Measurements from ENCODE around the gene ACOT6. TPM values are rescaled to one million over a fixed set of nuclear protein-coding genes. Genes with fewer than 3 reads are reported as not detected.
"Not testable (repeated sequence)": the region's sequence is repeated elsewhere in the genome, so short reads cannot be mapped to it uniquely, and the experiment has no call there.

The ACOT6 gene, protein sequence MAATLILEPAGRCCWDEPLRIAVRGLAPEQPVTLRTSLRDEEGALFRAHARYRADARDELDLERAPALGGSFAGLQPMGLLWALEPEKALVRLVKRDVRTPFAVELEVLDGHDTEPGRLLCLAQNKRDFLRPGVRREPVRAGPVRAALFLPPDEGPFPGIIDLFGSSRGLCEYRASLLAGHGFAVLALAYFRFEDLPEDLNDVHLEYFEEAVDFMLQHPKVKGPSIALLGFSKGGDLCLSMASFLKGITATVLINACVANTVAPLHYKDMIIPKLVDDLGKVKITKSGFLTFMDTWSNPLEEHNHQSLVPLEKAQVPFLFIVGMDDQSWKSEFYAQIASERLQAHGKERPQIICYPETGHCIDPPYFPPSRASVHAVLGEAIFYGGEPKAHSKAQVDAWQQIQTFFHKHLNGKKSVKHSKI
- total RNA-seq (not detected), polyA plus RNA-seq (not detected)

DNA sequence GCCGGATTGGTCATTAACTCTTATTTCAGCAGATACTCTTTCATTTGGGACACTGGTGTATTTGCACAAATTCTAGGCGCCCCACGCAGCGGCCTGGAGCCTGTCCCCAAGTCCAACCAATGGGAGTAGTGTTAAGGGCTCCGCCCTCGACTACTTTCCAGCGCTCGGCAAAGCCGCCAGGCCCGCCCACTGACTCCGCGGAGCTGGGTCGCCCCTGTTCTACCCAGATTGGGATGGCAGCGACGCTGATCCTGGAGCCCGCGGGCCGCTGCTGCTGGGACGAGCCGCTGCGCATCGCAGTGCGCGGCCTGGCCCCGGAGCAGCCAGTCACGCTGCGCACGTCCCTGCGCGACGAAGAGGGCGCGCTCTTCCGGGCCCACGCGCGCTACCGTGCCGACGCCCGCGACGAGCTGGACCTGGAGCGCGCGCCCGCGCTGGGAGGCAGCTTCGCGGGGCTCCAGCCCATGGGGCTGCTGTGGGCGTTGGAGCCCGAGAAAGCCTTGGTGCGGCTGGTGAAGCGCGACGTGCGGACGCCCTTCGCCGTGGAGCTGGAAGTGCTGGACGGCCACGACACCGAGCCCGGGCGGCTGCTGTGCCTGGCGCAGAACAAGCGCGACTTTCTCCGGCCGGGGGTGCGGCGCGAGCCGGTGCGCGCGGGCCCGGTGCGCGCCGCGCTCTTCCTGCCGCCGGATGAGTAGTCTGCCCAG lies at the start of gene ACOT6:
Gene ACOT6, plus strand, starts transcription at position 179 of the 707 bp plus-strand sequence. Its CDS starts 55 bp downstream, at position 234.
- ATAC-seq (peak; percentile 92 to 95 (median 94)), DNase-seq (peak; percentile 65 to 92 (median 78)), FAIRE-seq (no peak)
- TF ChIP-seq, protein P1, sequence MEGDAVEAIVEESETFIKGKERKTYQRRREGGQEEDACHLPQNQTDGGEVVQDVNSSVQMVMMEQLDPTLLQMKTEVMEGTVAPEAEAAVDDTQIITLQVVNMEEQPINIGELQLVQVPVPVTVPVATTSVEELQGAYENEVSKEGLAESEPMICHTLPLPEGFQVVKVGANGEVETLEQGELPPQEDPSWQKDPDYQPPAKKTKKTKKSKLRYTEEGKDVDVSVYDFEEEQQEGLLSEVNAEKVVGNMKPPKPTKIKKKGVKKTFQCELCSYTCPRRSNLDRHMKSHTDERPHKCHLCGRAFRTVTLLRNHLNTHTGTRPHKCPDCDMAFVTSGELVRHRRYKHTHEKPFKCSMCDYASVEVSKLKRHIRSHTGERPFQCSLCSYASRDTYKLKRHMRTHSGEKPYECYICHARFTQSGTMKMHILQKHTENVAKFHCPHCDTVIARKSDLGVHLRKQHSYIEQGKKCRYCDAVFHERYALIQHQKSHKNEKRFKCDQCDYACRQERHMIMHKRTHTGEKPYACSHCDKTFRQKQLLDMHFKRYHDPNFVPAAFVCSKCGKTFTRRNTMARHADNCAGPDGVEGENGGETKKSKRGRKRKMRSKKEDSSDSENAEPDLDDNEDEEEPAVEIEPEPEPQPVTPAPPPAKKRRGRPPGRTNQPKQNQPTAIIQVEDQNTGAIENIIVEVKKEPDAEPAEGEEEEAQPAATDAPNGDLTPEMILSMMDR (IDR thresholded peaks at IDR 0.05) = no peak
- intact Hi-C loops (cut with DNase I) = no loop called here
- Histone ChIP-seq H3K4me1 (no peaks in the 10 kb centered on the region), H3K27ac (peak within 1 kb of the TSS; percentile 53 to 83 (median 69)), H3K4me3 (peak within 1 kb of the TSS; percentile 51 to 80 (median 57)), H3K27me3 (no peaks in the 10 kb centered on the region), H3K36me3 (no peaks in the 10 kb centered on the region), H3K9me3 (no peaks in the 10 kb centered on the region)
- WGBS, 2 donors = 0 to 1% methylated on average over 74 to 84 of the region's 84 CpGs

DNA sequence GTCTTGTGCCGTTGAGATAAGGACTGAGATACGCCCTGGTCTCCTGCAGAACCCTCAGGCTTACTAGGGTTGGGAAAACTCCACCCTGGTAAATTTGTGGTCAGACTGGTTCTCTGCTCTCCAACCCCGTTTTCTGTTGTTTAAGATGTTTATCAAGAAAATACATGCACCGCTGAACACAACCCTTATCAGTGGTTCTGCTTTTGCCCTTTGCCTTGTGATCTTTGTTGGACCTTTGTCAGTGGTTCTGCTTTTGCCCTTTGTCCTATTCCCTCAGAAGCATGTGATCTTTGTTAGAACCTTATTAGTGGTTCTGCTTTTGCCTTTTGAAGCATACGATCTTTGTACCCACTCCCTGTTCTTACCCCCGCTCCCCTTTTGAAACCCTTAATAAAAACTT lies 49.6 kb upstream of the ACOT6 start:
- H3K27me3 ChIP-seq; ATAC-seq; H3K27ac ChIP-seq; H3K4me3 ChIP-seq; H3K4me1 ChIP-seq; H3K36me3 ChIP-seq; H3K9me3 ChIP-seq; intact Hi-C loops (cut with DNase I); DNase-seq; FAIRE-seq: not testable (repeated sequence)
- 81 to 83% methylated on average over 6 of the region's 6 CpGs for WGBS, 2 donors

DNA sequence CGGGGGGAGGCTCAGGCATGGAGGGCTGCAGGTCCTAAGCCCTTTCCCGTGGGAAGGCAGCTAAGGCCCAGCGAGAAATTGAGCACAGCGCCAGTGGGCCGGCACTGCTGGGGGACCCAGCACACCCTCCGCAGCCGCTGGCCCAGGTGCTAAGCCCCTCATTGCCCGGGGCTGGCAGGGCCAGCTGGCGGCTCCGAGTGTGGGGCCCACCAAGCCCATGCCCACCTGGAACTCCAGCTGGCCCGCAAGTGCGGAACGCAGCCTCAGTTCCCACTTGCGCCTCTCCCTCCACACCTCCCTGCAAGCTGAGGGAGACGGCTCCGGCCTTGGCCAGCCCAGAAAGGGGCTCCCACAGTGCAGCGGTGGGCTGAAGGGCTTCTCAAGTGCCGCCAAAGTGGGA lies 45.9 kb upstream of the ACOT6 start:
- H3K4me3 ChIP-seq; DNase-seq; H3K36me3 ChIP-seq; H3K27me3 ChIP-seq; H3K27ac ChIP-seq; H3K9me3 ChIP-seq; FAIRE-seq; intact Hi-C loops (cut with DNase I); ATAC-seq: not testable (repeated sequence)
- WGBS, 2 donors = 88 to 97% methylated on average over 14 to 18 of the region's 18 CpGs
- H3K4me1 ChIP-seq = peaks cover 0 to 18% (median 0%) of the 10 kb centered on the region in 3 donors

DNA sequence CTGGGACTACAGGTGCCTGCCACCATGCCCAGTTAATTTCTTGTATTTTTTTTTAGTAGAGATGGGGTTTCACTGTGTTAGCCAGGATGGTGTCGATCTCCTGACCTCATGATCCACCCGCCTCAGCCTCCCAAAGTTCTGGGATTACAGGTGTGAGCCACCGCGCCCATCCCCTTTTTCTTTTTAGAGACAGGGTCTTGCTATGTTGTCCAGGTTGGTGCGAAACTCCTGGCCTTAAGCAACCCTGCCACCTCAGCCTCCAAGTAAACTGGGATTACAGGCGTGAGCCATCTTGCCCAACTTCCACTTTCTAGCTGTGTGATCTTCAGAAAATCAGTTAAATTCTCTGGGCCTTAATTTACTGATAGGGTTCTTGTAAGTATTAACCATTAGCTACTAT lies 45.4 kb upstream of the ACOT6 start:
- DNase-seq; intact Hi-C loops (cut with DNase I); FAIRE-seq; H3K4me3 ChIP-seq; H3K9me3 ChIP-seq; H3K36me3 ChIP-seq; H3K27ac ChIP-seq; ATAC-seq; H3K27me3 ChIP-seq: not testable (repeated sequence)
- 97 to 99% methylated on average over 6 of the region's 6 CpGs for WGBS, 2 donors
- peaks cover 0 to 18% (median 0%) of the 10 kb centered on the region in 3 donors for H3K4me1 ChIP-seq

DNA sequence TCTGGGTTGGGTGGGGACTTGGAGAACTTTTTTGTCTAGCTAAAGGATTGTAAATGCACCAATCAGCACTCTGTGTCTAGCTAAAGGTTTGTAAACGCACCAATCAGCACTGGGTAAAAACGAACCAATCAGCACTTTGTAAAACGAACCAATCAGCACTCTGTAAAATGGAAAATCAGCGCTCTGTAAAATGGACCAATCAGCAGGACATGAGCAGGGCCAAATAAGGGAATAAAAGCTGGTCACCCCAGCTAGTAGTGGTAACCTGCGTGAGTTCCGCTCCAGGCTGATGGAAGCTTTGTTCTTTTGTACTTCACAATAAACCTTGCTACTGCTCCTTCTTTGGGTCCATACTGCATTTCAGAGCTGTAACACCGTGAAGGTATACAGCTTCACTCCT lies 45.0 kb upstream of the ACOT6 start:
- FAIRE-seq (no peak), DNase-seq (no peak), ATAC-seq (no peak)
- no peaks in the 10 kb centered on the region for H3K36me3 ChIP-seq
- H3K27ac ChIP-seq = no peak overlapping the region
- no peaks in the 10 kb centered on the region for H3K9me3 ChIP-seq
- H3K4me1 ChIP-seq = peaks cover 0 to 18% (median 0%) of the 10 kb centered on the region in 3 donors
- intact Hi-C loops (cut with DNase I) = no loop called here
- TF ChIP-seq, protein P1 (IDR thresholded peaks at IDR 0.05) = no peak
- H3K27me3 ChIP-seq = no peaks in the 10 kb centered on the region
- H3K4me3 ChIP-seq = no peak overlapping the region
- WGBS, 2 donors = 90 to 96% methylated on average over 7 of the region's 7 CpGs
